ENCODE measurements around the gene EBF3. TPM values are rescaled to one million over a fixed set of nuclear protein-coding genes. Genes with fewer than 3 reads are reported as not detected.

EBF3 gene
- total RNA-seq, 1 experiment from 2014 or later = 0.22 TPM

GRCh38 chr10:129919358-129919757, 44.7 kb downstream of the EBF3 start:
- Histone ChIP-seq H3K18ac (ENCODE audit: insufficient read length, low read depth, low read length) (no peak overlapping the region), H4K20me1 (ENCODE audit: control insufficient read depth, insufficient read depth, insufficient read length) (no peaks in the 10 kb centered on the region), H3K4ac (ENCODE audit: low read depth, low read length) (no peak overlapping the region), H3K79me1 (ENCODE audit: insufficient read depth, low read depth, low read length, poor library complexity, severe bottlenecking) (no peaks in the 10 kb centered on the region), H4K8ac (replicated peaks; ENCODE audit: insufficient read length, low read depth, low read length) (no peak overlapping the region), H2BK120ac (ENCODE audit: low read depth, low read length, poor library complexity, severe bottlenecking) (no peak overlapping the region), H2AFZ (ENCODE audit: low read length) (no peak overlapping the region), H3K27me3 (ENCODE audit: insufficient read depth, low read length) (no peaks in the 10 kb centered on the region), H3K4me1 (ENCODE audit: insufficient read depth, low read length) (no peaks in the 10 kb centered on the region), H2BK12ac (ENCODE audit: insufficient read length, low read depth, low read length) (no peak overlapping the region), H3K79me2 (ENCODE audit: insufficient read depth, low read length) (no peaks in the 10 kb centered on the region), H2BK5ac (ENCODE audit: insufficient read length, low read length) (no peak overlapping the region), H3K27ac (ENCODE audit: insufficient read length, low read depth, low read length) (no peak overlapping the region), H2AK5ac (ENCODE audit: insufficient read length, low read length) (no peak overlapping the region), H3K23ac (ENCODE audit: insufficient read length, low read depth, low read length) (no peak overlapping the region), H2BK20ac (ENCODE audit: low read depth, low read length, poor library complexity, severe bottlenecking) (no peak overlapping the region), H3K9me3 (ENCODE audit: control insufficient read depth, low read depth, low read length) (no peaks in the 10 kb centered on the region), H3K14ac (ENCODE audit: insufficient read depth, low read length) (no peak overlapping the region), H3K56ac (ENCODE audit: insufficient read length, low read depth, low read length) (no peak overlapping the region), H3K4me2 (ENCODE audit: insufficient read depth, insufficient read length, low read length) (no peak overlapping the region), H3T11ph (ENCODE audit: low read length) (no peak overlapping the region), H3K9ac (ENCODE audit: extremely low read depth, insufficient read length, low read length) (no peak overlapping the region), H3K23me2 (ENCODE audit: insufficient read length, low read depth, low read length, poor library complexity, severe bottlenecking) (no peaks in the 10 kb centered on the region), H4K5ac (ENCODE audit: insufficient read length, low read depth, low read length) (no peak overlapping the region), H2BK15ac (ENCODE audit: low read depth, low read length) (no peak overlapping the region), H4K91ac (ENCODE audit: insufficient read length, low read depth, low read length) (no peak overlapping the region)
- H3K9me3 Mint-ChIP-seq = no peaks in the 10 kb centered on the region; a peak in 2 of 5 replicates
- no peaks in the 10 kb centered on the region for H3K27me3 Mint-ChIP-seq (ENCODE audit: low read depth)
- WGBS (ENCODE audit: extremely low coverage, insufficient read length, low lambda C conversion rate) = no CpG with 5 or more reads among the region's 4 CpGs
- TF ChIP-seq CTCF (conservative IDR thresholded peaks at IDR 0.05) = no peak
- no peak for DNase-seq
- H3K4me1 Mint-ChIP-seq = no peaks in the 10 kb centered on the region
- no peaks in the 10 kb centered on the region for H3K36me3 Mint-ChIP-seq (ENCODE audit: insufficient read depth in 1 of 3, low read depth in 3 of 3)
- H3K4me3 Mint-ChIP-seq = no peak overlapping the region
- no peak overlapping the region for H3K27ac Mint-ChIP-seq
